ENCODE data around the gene FLT4.

Gene FLT4

DNA sequence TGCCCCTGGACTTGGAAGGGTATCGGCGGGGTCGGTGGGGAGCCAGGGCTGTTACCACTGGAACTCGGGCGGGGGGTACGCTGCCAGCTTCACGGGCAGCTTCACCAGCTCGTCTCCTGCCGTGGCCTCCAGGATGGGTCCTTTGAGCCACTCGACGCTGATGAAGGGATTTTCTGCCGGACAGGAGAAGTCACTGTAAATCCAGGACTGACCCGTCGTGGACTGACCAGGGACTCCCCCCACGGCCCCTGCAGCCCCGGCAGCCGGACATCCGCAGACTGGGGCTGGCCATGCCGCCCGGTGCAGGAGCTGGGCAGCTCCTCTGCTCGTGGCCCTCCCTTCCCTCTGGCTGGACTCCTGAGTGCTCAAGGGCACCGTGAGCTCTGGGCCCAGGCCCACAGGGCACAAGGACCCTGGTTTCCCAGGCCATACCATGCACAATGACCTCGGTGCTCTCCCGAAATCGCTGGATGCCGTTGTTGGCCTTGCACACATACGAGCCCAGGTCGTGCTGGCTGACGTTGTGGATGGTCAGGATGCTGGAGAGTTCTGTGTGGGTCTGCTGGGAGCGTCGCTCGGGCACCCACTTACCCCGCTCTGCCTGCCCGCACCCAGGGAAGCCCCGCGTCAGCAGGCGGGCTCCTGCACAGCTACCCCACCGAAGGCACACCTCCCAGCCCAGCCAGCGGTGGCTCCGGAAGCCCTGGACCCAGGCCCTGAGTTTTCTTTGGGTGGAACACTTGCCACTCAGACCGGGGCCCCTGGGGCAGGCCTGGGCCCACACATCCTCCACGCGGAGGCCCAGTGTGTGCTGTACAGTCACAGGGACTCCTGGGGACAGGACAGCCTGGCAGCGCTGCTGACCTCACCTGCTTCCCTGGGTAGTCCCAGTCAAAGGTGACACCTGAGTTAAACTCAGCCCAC is 20.3 kb downstream of the FLT4 start:
- no peak for DNase-seq (ENCODE audit: extremely low read depth, low read depth)
- H3K4me3 ChIP-seq (replicated peaks; ENCODE audit: low read depth, low read length): no peak overlapping the region
- TF ChIP-seq, protein P1, sequence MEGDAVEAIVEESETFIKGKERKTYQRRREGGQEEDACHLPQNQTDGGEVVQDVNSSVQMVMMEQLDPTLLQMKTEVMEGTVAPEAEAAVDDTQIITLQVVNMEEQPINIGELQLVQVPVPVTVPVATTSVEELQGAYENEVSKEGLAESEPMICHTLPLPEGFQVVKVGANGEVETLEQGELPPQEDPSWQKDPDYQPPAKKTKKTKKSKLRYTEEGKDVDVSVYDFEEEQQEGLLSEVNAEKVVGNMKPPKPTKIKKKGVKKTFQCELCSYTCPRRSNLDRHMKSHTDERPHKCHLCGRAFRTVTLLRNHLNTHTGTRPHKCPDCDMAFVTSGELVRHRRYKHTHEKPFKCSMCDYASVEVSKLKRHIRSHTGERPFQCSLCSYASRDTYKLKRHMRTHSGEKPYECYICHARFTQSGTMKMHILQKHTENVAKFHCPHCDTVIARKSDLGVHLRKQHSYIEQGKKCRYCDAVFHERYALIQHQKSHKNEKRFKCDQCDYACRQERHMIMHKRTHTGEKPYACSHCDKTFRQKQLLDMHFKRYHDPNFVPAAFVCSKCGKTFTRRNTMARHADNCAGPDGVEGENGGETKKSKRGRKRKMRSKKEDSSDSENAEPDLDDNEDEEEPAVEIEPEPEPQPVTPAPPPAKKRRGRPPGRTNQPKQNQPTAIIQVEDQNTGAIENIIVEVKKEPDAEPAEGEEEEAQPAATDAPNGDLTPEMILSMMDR (IDR thresholded peaks at IDR 0.05; ENCODE audit: low read depth, low read length, missing control alignments): no peak

- TF ChIP-seq, protein P1 (IDR thresholded peaks at IDR 0.05; ENCODE audit: low read depth, low read length, missing control alignments): no peak
- no peak overlapping the region for H3K4me3 ChIP-seq (replicated peaks; ENCODE audit: low read depth, low read length)
- DNase-seq (ENCODE audit: extremely low read depth, low read depth): no peak
These were observed 21.2 kb downstream of the FLT4 start for GRCh38 chr5:180628211-180628610.

GRCh38 chr5:180627386-180628120 is 21.8 kb downstream of the FLT4 start:
- DNase-seq (ENCODE audit: extremely low read depth, low read depth): no peak
- no peak overlapping the region for H3K4me3 ChIP-seq (replicated peaks; ENCODE audit: low read depth, low read length)
- TF ChIP-seq, protein P1 (IDR thresholded peaks at IDR 0.05; ENCODE audit: low read depth, low read length, missing control alignments): no peak

DNA sequence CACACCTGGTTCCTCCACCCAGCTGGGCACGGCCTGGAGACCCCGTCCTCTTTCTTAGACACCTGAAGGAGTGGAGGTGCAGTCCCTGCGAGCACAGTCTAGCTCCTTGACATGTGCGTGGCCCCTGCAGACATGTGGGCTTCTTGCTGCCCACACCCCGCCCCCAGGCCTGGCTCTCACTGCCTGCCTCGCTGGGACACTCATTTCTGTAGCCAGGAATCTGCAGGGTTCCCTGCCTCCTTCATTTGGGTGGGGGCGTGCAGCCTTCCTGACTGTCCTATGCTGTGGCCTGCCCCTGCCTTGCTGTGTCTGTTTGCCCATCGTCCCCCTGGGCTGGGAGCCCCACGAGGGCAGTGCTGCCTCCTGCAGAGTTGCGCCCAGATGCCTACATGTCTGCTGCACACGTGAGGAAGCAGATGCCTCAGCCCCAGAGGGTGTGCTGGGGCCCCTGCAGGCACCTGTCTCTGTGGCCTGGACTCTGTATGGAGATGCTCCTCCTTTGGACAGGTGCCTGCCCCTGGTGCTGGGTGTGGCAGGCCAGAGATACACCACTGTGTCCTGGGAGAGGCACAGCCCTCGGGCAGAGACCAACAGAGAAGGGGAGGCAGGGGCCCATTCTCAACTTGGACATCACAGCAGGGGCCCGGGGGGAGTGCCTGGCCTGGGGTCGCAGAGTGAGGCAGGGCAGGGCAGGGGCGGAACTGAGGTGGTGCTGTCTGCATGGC is 22.6 kb downstream of the FLT4 start:
- TF ChIP-seq, protein P1 (IDR thresholded peaks at IDR 0.05; ENCODE audit: low read depth, low read length, missing control alignments): no peak
- no peak overlapping the region for H3K4me3 ChIP-seq (replicated peaks; ENCODE audit: low read depth, low read length)
- DNase-seq (ENCODE audit: extremely low read depth, low read depth): no peak

DNA sequence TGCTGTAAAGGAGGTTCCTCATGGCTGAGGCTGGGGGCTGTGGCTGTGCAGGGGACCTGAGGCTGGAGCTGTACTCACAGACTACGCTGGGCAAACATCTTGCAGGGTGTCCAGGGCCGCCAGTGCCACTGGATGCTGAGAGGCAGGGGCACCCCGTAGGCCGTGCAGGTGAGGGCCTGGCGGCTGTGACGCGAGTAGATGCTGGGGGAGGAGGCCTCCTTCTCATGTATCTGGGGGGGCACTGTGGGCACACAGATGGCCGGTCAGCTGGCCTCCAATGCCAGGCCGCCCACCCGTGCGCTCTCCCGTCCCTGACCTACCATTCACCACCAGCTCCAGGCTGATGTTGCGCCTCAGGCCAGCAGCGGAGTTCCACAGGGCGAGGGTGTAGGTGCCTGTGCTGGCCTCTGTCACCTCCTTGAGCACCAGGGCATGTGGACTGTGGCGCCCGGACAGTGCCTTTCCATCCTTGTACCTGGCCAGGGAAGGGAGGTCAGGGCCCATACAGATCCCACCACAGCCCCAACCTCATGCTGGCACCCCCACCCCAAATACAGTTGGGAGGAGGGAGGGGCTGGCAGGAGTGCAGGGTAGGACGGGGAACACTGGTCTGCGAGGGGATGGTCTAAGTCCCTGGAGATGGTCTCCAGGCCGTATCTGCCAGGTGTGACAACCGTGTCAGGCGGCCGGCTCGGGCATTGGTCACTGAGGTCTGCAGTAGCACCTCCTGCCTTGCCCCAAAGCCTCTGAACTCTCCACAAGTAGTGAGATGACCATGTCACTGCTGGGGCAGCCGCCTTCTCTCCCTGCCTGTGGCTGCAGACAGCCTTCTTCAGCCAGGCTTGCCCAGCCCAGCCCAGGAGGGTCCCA is 23.4 kb downstream of the FLT4 start:
- no peak overlapping the region for H3K4me3 ChIP-seq (replicated peaks; ENCODE audit: low read depth, low read length)
- no peak for DNase-seq (ENCODE audit: extremely low read depth, low read depth)
- TF ChIP-seq, protein P1 (IDR thresholded peaks at IDR 0.05; ENCODE audit: low read depth, low read length, missing control alignments): no peak
